PC-9 (cell line): ENCODE results near the gene WNT9B.

Experiments used
- CTCF ChIP-seq: fragments of 200-600 bp; sonication (generic); conservative IDR thresholded peaks from 2 replicates; pipeline ENCODE4 v1.6.1; 2017; ENCODE audit warnings: mixed run types, antibody characterized with exemption, mild to moderate bottlenecking, moderate library complexity
- EZH2 ChIP-seq: fragments of 200-600 bp; sonication (generic); IDR thresholded peaks from 2 replicates; pipeline ENCODE4 v1.8.0; 2017; ENCODE audit warnings: antibody characterized with exemption, low read depth

- TF ChIP-seq CTCF = no peak
- TF ChIP-seq EZH2 = no peak
Measured at GRCh38 chr17:46877466-46877865, 26.1 kb downstream of the WNT9B start.
